HCT116 (cell line): Measurements from ENCODE around the gene ECSCR. TPM values are rescaled to one million over a fixed set of nuclear protein-coding genes. Genes with fewer than 3 reads are reported as not detected.

ENCODE experiments used
- ATAC-seq: fragments of 200-7000 bp; cut with Tn5 transposase; 2 replicates; pipeline ENCODE4 v1.9.1; 2020; ENCODE audit warnings: mild to moderate bottlenecking, moderate library complexity
- BruUV-seq: library from RNA; stranded (reverse); fragments of 400-500 nt; replicated peaks from 2 replicates; lab custom pipeline; 2021; lab: Mats Ljungman, UMichigan
- CTCF ChIA-PET: fragments of 300-600 bp; sonication (Branson Sonifier 250); formaldehyde crosslinking; loops from one replicate; lab custom pipeline; 2021; ENCODE audit warnings: antibody characterized with exemption; lab: Charles Lee
- POLR2A ChIA-PET: fragments of 300-600, 350-600 bp; sonication (Branson Sonifier 250); formaldehyde crosslinking; loops from one replicate; lab custom pipeline; 2021; ENCODE audit warnings: antibody characterized with exemption; lab: Charles Lee
- RAD21 ChIA-PET, 2 experiments: fragments of 300-600 bp; sonication (Branson Sonifier 250); formaldehyde crosslinking; loops; one replicate each; lab custom pipeline; 2023; ENCODE audit warnings: low total read pairs in 2 of 2; ENCODE audit not compliant: uncharacterized antibody in 2 of 2, unreplicated experiment in 2 of 2, low non-redundant PET in 1 of 2; lab: Charles Lee
- DNase-seq: peaks from one replicate; pipeline ENCODE4 v3.0.0-alpha.2; 2010; ENCODE audit warnings: low read depth, low spot score
- H2AFZ ChIP-seq: fragments of 200-600 bp; shearing (Covaris generic), sonication (generic); 2 replicates; pipeline ENCODE4 v1.6.1; 2017; ENCODE audit warnings: low read depth, mixed run types, mixed read lengths, antibody characterized with exemption, low read length; ENCODE audit not compliant: poor library complexity, severe bottlenecking
- H3K27ac ChIP-seq: 2 replicates; pipeline ENCODE4 v1.5.1; 2012; ENCODE audit warnings: low read depth, low read length
- H3K27me3 ChIP-seq: fragments of 200-600 bp; sonication (generic); 2 replicates; pipeline ENCODE4 v1.6.1; 2016; ENCODE audit warnings: mixed run types, low read length, mixed read lengths; ENCODE audit not compliant: insufficient read depth
- H3K36me3 ChIP-seq, 2 experiments: fragments of 200-500 bp in 1 of 2; fragments of 200-600 bp in 1 of 2; sonication (Bioruptor generic) in 1 of 2; sonication (generic) in 1 of 2; 2 replicates each; pipeline versions ENCODE4 v1.5.1 to v1.6.1; 2014 to 2016; ENCODE audit warnings: low read length in 2 of 2, inconsistent platforms in 1 of 2, mixed read lengths in 1 of 2, mixed run types in 1 of 2; ENCODE audit not compliant: insufficient read depth in 2 of 2, control insufficient read depth in 1 of 2
- H3K4me1 ChIP-seq, 2 experiments: fragments of 200-600 bp in 1 of 2; sonication (generic) in 1 of 2; 2 replicates each; pipeline versions ENCODE4 v1.5.1 to v1.6.1; 2012 to 2017; ENCODE audit warnings: low read length in 2 of 2, inconsistent platforms in 1 of 2, mild to moderate bottlenecking in 1 of 2, mixed read lengths in 1 of 2, mixed run types in 1 of 2, moderate library complexity in 1 of 2; ENCODE audit not compliant: insufficient read depth in 2 of 2, control insufficient read depth in 1 of 2
- H3K4me2 ChIP-seq: fragments of 200-600 bp; sonication (generic); 2 replicates; pipeline ENCODE4 v1.6.1; 2017; ENCODE audit warnings: mixed run types, low read length, mixed read lengths
- H3K4me3 ChIP-seq, 2 experiments: fragments of 200-600 bp in 1 of 2; sonication (generic) in 1 of 2; replicated peaks in 1 of 2; 2 replicates each; pipeline ENCODE4 v1.5.1; 2011 to 2016; ENCODE audit warnings: low read length in 2 of 2, control low read depth in 1 of 2, low read depth in 1 of 2, mild to moderate bottlenecking in 1 of 2, mixed read lengths in 1 of 2, mixed run types in 1 of 2
- H3K79me2 ChIP-seq: fragments of 200-600 bp; sonication (generic); 2 replicates; pipeline ENCODE4 v1.6.1; 2017; ENCODE audit warnings: mild to moderate bottlenecking, mixed run types, low read length, moderate library complexity, mixed read lengths; ENCODE audit not compliant: insufficient read depth
- H3K9ac ChIP-seq: fragments of 200-600 bp; sonication (generic); 2 replicates; pipeline ENCODE4 v1.6.1; 2016; ENCODE audit warnings: low read length, mixed read lengths
- H3K9me2 ChIP-seq: fragments of 200-600 bp; sonication (generic), shearing (Covaris generic); 2 replicates; pipeline ENCODE4 v1.6.1; 2017; ENCODE audit warnings: mixed run types, mild to moderate bottlenecking, moderate library complexity; ENCODE audit not compliant: insufficient read depth
- H3K9me3 ChIP-seq, 2 experiments: fragments of 200-500 bp in 1 of 2; fragments of 200-600 bp in 1 of 2; sonication (Bioruptor generic) in 1 of 2; sonication (generic) in 1 of 2; 2 replicates each; pipeline ENCODE4 v1.6.1; 2014 to 2017; ENCODE audit warnings: low read length in 2 of 2, mixed read lengths in 2 of 2, inconsistent platforms in 1 of 2, low read depth in 1 of 2, mild to moderate bottlenecking in 1 of 2, mixed run types in 1 of 2, moderate library complexity in 1 of 2; ENCODE audit not compliant: control insufficient read depth in 1 of 2, insufficient read depth in 1 of 2
- H4K20me1 ChIP-seq: fragments of 200-600 bp; sonication (generic), shearing (Covaris generic); 2 replicates; pipeline ENCODE4 v1.6.1; 2017; ENCODE audit warnings: mixed run types, mild to moderate bottlenecking, moderate library complexity; ENCODE audit not compliant: insufficient read depth
- CBX3 ChIP-seq: IDR thresholded peaks from 2 replicates; pipeline ENCODE4 v1.6.1; 2012; ENCODE audit warnings: low read depth
- EGR1 ChIP-seq: IDR thresholded peaks from 2 replicates; pipeline ENCODE4 v1.6.1; 2012; ENCODE audit warnings: low read depth
- FOSL1 ChIP-seq: IDR thresholded peaks from 2 replicates; pipeline ENCODE4 v1.6.1; 2012; ENCODE audit warnings: low read depth
- POLR2A ChIP-seq: IDR thresholded peaks from 2 replicates; pipeline ENCODE4 v1.7.0; 2011; ENCODE audit warnings: borderline replicate concordance; ENCODE audit not compliant: insufficient read depth, insufficient read length; ENCODE audit errors: extremely low read depth
- POLR2AphosphoS5 ChIP-seq: IDR thresholded peaks from 2 replicates; pipeline ENCODE4 v1.6.1; 2011; ENCODE audit warnings: mild to moderate bottlenecking, low read depth, low read length, moderate library complexity
- RAD21 ChIP-seq: IDR thresholded peaks from 2 replicates; pipeline ENCODE4 v1.6.1; 2012; ENCODE audit warnings: low read depth, mild to moderate bottlenecking
- SIN3A ChIP-seq: IDR thresholded peaks from 2 replicates; pipeline ENCODE4 v1.6.1; 2012; ENCODE audit warnings: low read depth
- SP1 ChIP-seq: IDR thresholded peaks from 2 replicates; pipeline ENCODE4 v1.6.1; 2012; ENCODE audit warnings: low read depth
- SRF ChIP-seq: IDR thresholded peaks from 2 replicates; pipeline ENCODE4 v1.6.1; 2012; ENCODE audit warnings: low read depth
- TCF7L2 ChIP-seq: IDR thresholded peaks from 2 replicates; pipeline ENCODE4 v1.7.0; 2011; ENCODE audit warnings: borderline replicate concordance, inconsistent platforms; ENCODE audit not compliant: insufficient read depth, insufficient read length; ENCODE audit errors: extremely low read depth
- YY1 ChIP-seq: IDR thresholded peaks from 2 replicates; pipeline ENCODE4 v1.6.1; 2011; ENCODE audit warnings: low read length, low read depth, moderate library complexity, mild to moderate bottlenecking; ENCODE audit not compliant: insufficient replicate concordance; ENCODE audit errors: extremely low read depth
- ZNF274 ChIP-seq: fragments of 200-500 bp; sonication (Bioruptor generic); IDR thresholded peaks from 2 replicates; pipeline ENCODE4 v1.6.1; 2014; ENCODE audit warnings: mild to moderate bottlenecking, low read depth, low read length, inconsistent platforms
- intact Hi-C: fragments of 100-400 bp; cut with micrococcal nuclease; formaldehyde crosslinking; loops from 2 replicates; pipeline ENCODE4 v1.10.0; 2022
- total RNA-seq: library from RNA; stranded (reverse); gene quantifications from one replicate; pipeline ENCODE4 v1.2.1, GENCODE V29; 2021; ENCODE audit not compliant: unreplicated experiment
- TF ChIP-seq, protein P1 (sequence below), 3 experiments: fragments of 200-600 bp in 1 of 3; sonication (generic) in 1 of 3; IDR thresholded peaks in 2 of 3; conservative IDR thresholded peaks in 1 of 3; 2 replicates each; pipeline ENCODE4 v1.5.1; 2012 to 2017; ENCODE audit warnings: low read depth in 2 of 3, low read length in 2 of 3, antibody characterized with exemption in 1 of 3, borderline replicate concordance in 1 of 3, control low read depth in 1 of 3, mild to moderate bottlenecking in 1 of 3, mixed read lengths in 1 of 3, mixed run types in 1 of 3, moderate library complexity in 1 of 3; ENCODE audit not compliant: insufficient read depth in 1 of 3
- TF ChIP-seq, protein P2 (sequence below): IDR thresholded peaks from 2 replicates; pipeline ENCODE4 v1.6.1; 2012; ENCODE audit warnings: low read depth
- TF ChIP-seq, protein P3 (sequence below): IDR thresholded peaks from 2 replicates; pipeline ENCODE4 v1.6.1; 2011; ENCODE audit warnings: mild to moderate bottlenecking, low read length, moderate library complexity; ENCODE audit not compliant: insufficient replicate concordance; ENCODE audit errors: extremely low read depth

Gene ECSCR
- total RNA-seq, 1 experiment from 2014 or later, result not detected

DNA sequence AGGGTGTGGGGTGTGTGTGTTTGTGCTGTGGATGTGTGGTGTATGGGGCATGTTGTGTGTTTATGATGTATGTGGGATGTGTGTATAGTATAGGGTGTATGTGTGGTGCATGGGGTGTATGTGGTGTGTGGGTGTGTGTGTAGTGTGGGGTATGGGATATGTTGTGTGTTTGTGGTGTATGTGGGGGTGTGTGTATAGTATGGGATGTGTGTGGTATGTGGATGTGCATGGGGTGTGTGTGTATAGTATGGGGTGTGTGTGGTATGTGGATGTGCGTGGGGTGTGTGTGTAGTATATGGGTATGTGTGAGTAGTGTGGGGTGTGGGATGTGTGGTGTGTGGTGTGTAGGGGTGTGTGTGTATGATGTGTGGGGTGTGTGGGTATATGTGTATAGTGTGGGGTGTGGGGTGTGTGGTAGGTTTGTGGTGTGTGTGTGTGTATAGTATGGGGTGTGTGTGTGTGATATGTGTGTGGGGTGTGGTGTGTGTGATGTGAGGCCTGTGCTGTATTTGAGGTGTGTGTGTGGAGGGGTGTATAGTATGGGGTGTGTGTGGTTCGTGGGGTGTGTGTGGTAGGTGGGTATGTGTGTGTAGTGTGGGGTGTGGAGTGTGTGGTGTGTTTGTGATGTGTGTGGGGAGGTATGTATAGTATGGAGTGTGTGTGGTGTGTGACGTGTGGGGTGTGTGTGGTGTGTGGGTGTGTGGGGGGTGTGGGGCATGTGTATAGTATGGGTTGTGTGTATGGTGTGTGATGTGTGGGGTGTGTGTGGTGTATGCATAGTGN is 10.5 kb downstream of the ECSCR start:
- Histone ChIP-seq H4K20me1 (no peaks in the 10 kb centered on the region), H3K4me3 (no peak overlapping the region), H2AFZ (no peak overlapping the region), H3K36me3 (no peaks in the 10 kb centered on the region), H3K9me3 (no peaks in the 10 kb centered on the region), H3K79me2 (no peaks in the 10 kb centered on the region), H3K4me2 (no peak overlapping the region), H3K9me2 (no peaks in the 10 kb centered on the region), H3K9ac (no peak overlapping the region), H3K27ac (no peak overlapping the region), H3K27me3 (no peaks in the 10 kb centered on the region), H3K4me1 (no peaks in the 10 kb centered on the region)
- intact Hi-C loops, result no loop called here
- no peak for DNase-seq
- ChIA-PET POLR2A (no interaction called here), CTCF (no interaction called here), RAD21 (no interaction called here)
- no peak for TF ChIP-seq RAD21
- TF ChIP-seq SP1, result no peak
- TF ChIP-seq POLR2AphosphoS5, result no peak
- no peak for TF ChIP-seq FOSL1
- no peak for TF ChIP-seq TCF7L2
- TF ChIP-seq SIN3A, result no peak
- no peak for TF ChIP-seq YY1
- no peak for TF ChIP-seq SRF
- TF ChIP-seq, protein P1, sequence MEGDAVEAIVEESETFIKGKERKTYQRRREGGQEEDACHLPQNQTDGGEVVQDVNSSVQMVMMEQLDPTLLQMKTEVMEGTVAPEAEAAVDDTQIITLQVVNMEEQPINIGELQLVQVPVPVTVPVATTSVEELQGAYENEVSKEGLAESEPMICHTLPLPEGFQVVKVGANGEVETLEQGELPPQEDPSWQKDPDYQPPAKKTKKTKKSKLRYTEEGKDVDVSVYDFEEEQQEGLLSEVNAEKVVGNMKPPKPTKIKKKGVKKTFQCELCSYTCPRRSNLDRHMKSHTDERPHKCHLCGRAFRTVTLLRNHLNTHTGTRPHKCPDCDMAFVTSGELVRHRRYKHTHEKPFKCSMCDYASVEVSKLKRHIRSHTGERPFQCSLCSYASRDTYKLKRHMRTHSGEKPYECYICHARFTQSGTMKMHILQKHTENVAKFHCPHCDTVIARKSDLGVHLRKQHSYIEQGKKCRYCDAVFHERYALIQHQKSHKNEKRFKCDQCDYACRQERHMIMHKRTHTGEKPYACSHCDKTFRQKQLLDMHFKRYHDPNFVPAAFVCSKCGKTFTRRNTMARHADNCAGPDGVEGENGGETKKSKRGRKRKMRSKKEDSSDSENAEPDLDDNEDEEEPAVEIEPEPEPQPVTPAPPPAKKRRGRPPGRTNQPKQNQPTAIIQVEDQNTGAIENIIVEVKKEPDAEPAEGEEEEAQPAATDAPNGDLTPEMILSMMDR (IDR thresholded peaks at IDR 0.05 in 2 of 3, conservative IDR thresholded peaks at IDR 0.05 in 1 of 3; ENCODE audit: borderline replicate concordance in 1 of 3, insufficient read depth in 1 of 3, low read depth in 2 of 3, low read length in 2 of 3), result no peak
- TF ChIP-seq POLR2A, result no peak
- TF ChIP-seq, protein P2, sequence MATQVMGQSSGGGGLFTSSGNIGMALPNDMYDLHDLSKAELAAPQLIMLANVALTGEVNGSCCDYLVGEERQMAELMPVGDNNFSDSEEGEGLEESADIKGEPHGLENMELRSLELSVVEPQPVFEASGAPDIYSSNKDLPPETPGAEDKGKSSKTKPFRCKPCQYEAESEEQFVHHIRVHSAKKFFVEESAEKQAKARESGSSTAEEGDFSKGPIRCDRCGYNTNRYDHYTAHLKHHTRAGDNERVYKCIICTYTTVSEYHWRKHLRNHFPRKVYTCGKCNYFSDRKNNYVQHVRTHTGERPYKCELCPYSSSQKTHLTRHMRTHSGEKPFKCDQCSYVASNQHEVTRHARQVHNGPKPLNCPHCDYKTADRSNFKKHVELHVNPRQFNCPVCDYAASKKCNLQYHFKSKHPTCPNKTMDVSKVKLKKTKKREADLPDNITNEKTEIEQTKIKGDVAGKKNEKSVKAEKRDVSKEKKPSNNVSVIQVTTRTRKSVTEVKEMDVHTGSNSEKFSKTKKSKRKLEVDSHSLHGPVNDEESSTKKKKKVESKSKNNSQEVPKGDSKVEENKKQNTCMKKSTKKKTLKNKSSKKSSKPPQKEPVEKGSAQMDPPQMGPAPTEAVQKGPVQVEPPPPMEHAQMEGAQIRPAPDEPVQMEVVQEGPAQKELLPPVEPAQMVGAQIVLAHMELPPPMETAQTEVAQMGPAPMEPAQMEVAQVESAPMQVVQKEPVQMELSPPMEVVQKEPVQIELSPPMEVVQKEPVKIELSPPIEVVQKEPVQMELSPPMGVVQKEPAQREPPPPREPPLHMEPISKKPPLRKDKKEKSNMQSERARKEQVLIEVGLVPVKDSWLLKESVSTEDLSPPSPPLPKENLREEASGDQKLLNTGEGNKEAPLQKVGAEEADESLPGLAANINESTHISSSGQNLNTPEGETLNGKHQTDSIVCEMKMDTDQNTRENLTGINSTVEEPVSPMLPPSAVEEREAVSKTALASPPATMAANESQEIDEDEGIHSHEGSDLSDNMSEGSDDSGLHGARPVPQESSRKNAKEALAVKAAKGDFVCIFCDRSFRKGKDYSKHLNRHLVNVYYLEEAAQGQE, result no peak
- TF ChIP-seq EGR1, result no peak
- TF ChIP-seq CBX3, result no peak
- TF ChIP-seq, protein P3, sequence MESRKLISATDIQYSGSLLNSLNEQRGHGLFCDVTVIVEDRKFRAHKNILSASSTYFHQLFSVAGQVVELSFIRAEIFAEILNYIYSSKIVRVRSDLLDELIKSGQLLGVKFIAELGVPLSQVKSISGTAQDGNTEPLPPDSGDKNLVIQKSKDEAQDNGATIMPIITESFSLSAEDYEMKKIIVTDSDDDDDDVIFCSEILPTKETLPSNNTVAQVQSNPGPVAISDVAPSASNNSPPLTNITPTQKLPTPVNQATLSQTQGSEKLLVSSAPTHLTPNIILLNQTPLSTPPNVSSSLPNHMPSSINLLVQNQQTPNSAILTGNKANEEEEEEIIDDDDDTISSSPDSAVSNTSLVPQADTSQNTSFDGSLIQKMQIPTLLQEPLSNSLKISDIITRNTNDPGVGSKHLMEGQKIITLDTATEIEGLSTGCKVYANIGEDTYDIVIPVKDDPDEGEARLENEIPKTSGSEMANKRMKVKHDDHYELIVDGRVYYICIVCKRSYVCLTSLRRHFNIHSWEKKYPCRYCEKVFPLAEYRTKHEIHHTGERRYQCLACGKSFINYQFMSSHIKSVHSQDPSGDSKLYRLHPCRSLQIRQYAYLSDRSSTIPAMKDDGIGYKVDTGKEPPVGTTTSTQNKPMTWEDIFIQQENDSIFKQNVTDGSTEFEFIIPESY, result no peak
- no peak for TF ChIP-seq ZNF274
- ATAC-seq, result no peak
- BruUV-seq, result no TSS peak
